Osteoblast (primary cell): Measurements from ENCODE around the gene CCDC167. TPM values are rescaled to one million over a fixed set of nuclear protein-coding genes. Genes with fewer than 3 reads are reported as not detected.
"Not testable (repeated sequence)": the region's sequence is repeated elsewhere in the genome, so short reads cannot be mapped to it uniquely, and the experiment has no call there.

Source experiments
- DNase-seq: peaks from one replicate; pipeline ENCODE4 v3.0.0; 2011; ENCODE audit warnings: low spot score, mixed read lengths; ENCODE audit not compliant: insufficient read length; ENCODE audit errors: missing footprints
- H2AFZ ChIP-seq: 2 replicates; pipeline ENCODE4 v1.6.0; 2011; ENCODE audit warnings: mild to moderate bottlenecking, low read length
- H3K27ac ChIP-seq: 2 replicates; pipeline ENCODE4 v1.5.1; 2011; ENCODE audit warnings: mild to moderate bottlenecking, low read depth, low read length, moderate library complexity
- H3K27me3 ChIP-seq: 2 replicates; pipeline ENCODE4 v1.6.0; 2012; ENCODE audit warnings: mild to moderate bottlenecking, control low read depth, inconsistent platforms, low read length, moderate library complexity; ENCODE audit not compliant: insufficient read depth
- H3K36me3 ChIP-seq: 2 replicates; pipeline ENCODE4 v1.5.1; 2011; ENCODE audit warnings: mild to moderate bottlenecking, low read length, control low read depth, moderate library complexity; ENCODE audit not compliant: insufficient read depth
- H3K4me1 ChIP-seq: 2 replicates; pipeline ENCODE4 v1.5.1; 2011; ENCODE audit warnings: mild to moderate bottlenecking, low read length, control low read depth, moderate library complexity; ENCODE audit not compliant: insufficient read depth
- H3K4me2 ChIP-seq: 2 replicates; pipeline ENCODE4 v1.6.0; 2011; ENCODE audit warnings: mild to moderate bottlenecking, low read length; ENCODE audit not compliant: insufficient read depth
- H3K4me3 ChIP-seq: fragments of 200-600 bp; sonication (generic); 3 replicates; pipeline ENCODE4 v1.5.1; 2012; ENCODE audit warnings: mild to moderate bottlenecking, low read length, inconsistent platforms; ENCODE audit not compliant: insufficient read depth
- H3K79me2 ChIP-seq: 2 replicates; pipeline ENCODE4 v1.6.0; 2012; ENCODE audit warnings: mild to moderate bottlenecking, low read length, control low read depth, inconsistent platforms; ENCODE audit not compliant: insufficient read depth
- H3K9me3 ChIP-seq: 2 replicates; pipeline ENCODE4 v1.5.1; 2011; ENCODE audit warnings: low read depth, low read length, control low read depth
- H4K20me1 ChIP-seq: 2 replicates; pipeline ENCODE4 v1.6.0; 2012; ENCODE audit warnings: mild to moderate bottlenecking, low read length, control low read depth; ENCODE audit not compliant: insufficient read depth
- total RNA-seq: library from RNA; depleted of rRNA; stranded (reverse); fragments of >200 nt; gene quantifications from 2 replicates; pipeline ENCODE4 v1.2.3, GENCODE V29; 2012
- TF ChIP-seq, protein P1 (sequence below): IDR thresholded peaks from 2 replicates; pipeline ENCODE4 v1.5.1; 2011; ENCODE audit warnings: mild to moderate bottlenecking, low read depth, low read length, moderate library complexity; ENCODE audit errors: extremely low read depth

The CCDC167 gene
- total RNA-seq, 1 donor = 14.8 TPM

DNA sequence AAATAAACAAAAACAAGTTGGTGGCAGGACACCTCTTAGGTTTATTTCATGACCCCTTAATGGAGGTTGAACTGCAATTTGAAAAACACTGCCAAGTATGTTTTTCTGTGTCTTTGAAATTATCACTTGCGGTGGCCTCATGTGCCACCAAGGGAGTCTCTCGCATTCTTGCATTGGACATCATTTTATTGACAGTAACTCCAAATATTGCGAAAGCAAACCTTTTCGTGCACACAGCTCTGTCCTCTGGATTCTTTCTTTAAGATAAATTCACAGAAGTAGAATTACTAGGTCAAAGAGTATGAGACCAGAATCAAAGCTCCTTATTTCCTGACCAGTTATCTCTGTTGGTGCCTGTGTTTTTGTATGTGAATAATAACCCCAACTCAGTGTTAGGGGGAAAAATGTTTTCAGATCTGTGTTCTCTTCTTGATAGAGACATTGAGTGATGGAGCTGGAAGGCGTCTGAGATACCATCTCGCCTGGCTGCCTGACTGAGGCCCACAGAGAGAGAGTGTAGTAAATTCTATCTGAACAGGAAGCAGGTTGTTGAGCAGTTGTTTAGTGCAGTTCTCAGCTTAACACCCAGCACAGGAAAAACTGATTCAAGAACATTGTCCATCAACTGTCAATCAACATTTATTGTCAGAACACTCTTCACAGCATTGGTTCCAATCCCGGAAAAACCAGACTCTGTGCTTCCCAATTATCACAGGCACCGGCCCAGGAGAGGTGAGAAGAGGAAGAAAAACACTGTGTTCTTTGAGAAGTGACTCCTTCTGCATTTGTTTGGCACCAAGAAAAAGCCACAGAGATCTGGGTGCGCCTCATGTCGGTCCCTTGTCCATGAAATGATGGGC is 2.2 kb upstream of the CCDC167 start:
- Histone ChIP-seq H3K27ac (no peak overlapping the region), H3K36me3 (no peaks in the 10 kb centered on the region), H2AFZ (no peak overlapping the region), H3K4me2 (no peak overlapping the region), H3K4me3 (no peak overlapping the region), H4K20me1 (no peaks in the 10 kb centered on the region), H3K27me3 (peaks cover 22% of the 10 kb centered on the region), H3K79me2 (peaks cover 6% of the 10 kb centered on the region), H3K4me1 (peaks cover 3% of the 10 kb centered on the region), H3K9me3 (no peaks in the 10 kb centered on the region)
- TF ChIP-seq, protein P1, sequence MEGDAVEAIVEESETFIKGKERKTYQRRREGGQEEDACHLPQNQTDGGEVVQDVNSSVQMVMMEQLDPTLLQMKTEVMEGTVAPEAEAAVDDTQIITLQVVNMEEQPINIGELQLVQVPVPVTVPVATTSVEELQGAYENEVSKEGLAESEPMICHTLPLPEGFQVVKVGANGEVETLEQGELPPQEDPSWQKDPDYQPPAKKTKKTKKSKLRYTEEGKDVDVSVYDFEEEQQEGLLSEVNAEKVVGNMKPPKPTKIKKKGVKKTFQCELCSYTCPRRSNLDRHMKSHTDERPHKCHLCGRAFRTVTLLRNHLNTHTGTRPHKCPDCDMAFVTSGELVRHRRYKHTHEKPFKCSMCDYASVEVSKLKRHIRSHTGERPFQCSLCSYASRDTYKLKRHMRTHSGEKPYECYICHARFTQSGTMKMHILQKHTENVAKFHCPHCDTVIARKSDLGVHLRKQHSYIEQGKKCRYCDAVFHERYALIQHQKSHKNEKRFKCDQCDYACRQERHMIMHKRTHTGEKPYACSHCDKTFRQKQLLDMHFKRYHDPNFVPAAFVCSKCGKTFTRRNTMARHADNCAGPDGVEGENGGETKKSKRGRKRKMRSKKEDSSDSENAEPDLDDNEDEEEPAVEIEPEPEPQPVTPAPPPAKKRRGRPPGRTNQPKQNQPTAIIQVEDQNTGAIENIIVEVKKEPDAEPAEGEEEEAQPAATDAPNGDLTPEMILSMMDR = no peak
- DNase-seq = peak; percentile 48

DNA sequence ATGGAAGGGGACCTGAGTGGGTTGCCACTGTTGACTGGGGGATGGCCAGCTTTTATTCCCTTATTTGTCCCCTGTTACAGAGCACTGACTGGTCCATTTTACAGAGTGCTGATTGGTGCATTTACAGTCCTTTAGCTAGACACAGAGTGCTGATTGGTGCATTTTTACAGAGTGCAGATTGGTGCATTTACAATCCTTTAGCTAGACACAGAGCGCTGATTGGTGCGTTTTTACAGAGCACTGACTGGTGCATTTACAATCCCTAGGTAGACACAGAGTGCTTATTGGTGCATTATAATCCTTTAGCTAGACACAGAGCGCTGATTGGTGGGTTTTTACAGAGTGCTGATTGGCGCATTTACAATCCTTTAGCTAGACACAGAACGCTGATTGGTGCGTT is 1.2 kb upstream of the CCDC167 start:
- not testable (repeated sequence) for H4K20me1 ChIP-seq, H3K4me1 ChIP-seq, H3K4me3 ChIP-seq, H3K27ac ChIP-seq, DNase-seq, H3K4me2 ChIP-seq, H3K79me2 ChIP-seq, H3K9me3 ChIP-seq, H2AFZ ChIP-seq, H3K36me3 ChIP-seq
- H3K27me3 ChIP-seq = peaks cover 15% of the 10 kb centered on the region

DNA sequence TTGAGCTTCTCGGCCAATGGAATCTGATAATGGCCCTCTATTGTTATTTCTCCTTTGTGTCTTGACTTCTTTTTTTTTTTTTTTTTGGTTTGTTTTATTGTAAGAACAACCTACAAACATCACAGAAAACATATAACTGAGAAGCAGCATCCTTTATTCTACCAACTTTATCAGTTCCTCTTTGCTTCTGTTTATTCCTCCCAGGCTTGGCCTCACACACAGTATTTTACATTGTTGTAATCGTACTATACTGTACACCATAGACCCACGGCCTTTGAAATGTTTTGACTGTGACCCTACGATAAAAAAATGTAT is 558 bp upstream of the CCDC167 start:
- DNase-seq = no peak
- Histone ChIP-seq H3K79me2 (peaks cover 6% of the 10 kb centered on the region), H3K27ac (no peak overlapping the region), H3K9me3 (no peaks in the 10 kb centered on the region), H3K36me3 (no peaks in the 10 kb centered on the region), H3K4me2 (peak overlapping the region; percentile 93), H3K27me3 (peaks cover 11% of the 10 kb centered on the region), H3K4me3 (peak overlapping the region; percentile 83), H3K4me1 (peaks cover 3% of the 10 kb centered on the region), H4K20me1 (no peaks in the 10 kb centered on the region), H2AFZ (peak overlapping the region; percentile 97)
- TF ChIP-seq, protein P1 = no peak

DNA sequence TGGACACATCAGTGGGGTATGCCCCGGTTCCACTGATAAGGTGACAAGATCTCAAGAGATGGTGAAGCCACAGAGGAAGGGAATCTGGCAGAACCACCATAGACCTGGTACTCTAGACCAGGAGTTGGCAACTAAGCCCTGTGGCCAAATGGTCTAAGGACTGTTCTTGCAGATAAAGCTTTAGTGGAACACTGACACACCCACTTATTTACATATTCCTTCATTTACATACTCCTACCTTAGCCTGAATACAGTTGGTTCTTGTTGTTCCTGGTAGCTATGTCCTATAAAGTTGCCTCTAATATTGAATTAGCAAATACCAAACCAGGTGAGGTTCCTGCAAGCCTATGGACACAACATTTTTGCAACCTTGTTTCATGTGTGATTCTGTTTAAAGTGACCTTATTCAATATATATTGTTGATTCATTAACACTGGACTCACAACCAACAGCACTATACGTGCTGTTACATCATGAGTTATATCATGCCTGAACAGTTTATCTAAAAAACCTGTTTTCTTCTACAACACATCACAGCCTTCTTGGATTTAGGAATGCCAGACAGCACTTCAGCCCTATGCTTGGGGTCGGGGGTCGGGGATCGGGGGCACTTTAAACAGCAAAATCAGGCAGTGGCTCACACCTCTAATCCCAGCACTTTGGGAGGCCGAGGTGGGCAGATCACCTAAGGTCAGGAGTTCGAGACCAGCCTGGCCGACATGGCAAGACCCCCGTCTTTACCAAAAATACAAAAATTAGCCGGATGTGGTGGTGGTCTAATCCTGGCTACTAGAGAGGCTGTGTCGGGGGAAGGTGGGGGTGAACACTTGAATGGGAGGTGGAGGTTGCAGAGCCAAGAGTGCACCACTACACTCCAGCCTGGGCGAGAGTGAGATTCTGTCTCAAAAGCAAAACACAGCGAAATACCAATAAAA is 2.5 kb downstream of the CCDC167 start:
- H3K9me3 ChIP-seq = no peaks in the 10 kb centered on the region
- no peak overlapping the region for H3K4me3 ChIP-seq
- no peak overlapping the region for H3K27ac ChIP-seq
- H3K36me3 ChIP-seq = no peaks in the 10 kb centered on the region
- no peak for DNase-seq
- peaks cover 6% of the 10 kb centered on the region for H4K20me1 ChIP-seq
- no peak overlapping the region for H3K4me2 ChIP-seq
- no peak overlapping the region for H2AFZ ChIP-seq
- H3K79me2 ChIP-seq = peaks cover 10% of the 10 kb centered on the region
- H3K4me1 ChIP-seq = peaks cover 3% of the 10 kb centered on the region
- TF ChIP-seq, protein P1 = no peak
- H3K27me3 ChIP-seq = peaks cover under 1% of the 10 kb centered on the region
